ENCODE measurements around the gene C2CD4B. TPM values are rescaled to one million over a fixed set of nuclear protein-coding genes. Genes with fewer than 3 reads are reported as not detected.

The C2CD4B gene
- total and polyA plus RNA-seq, 2 of the 13 experiments (the other 11 are each of a cell fraction or from before 2014, with no cell fraction given) = not detected

GRCh38 chr15:62119874-62120273 lies 45.2 kb downstream of the C2CD4B start:
- Histone ChIP-seq H3K9ac (ENCODE audit: insufficient read depth, low read depth, low read length) (no peak overlapping the region), H3K36me3 (replicated peaks in 1 of 2; ENCODE audit: control insufficient read depth in 1 of 2, insufficient read depth in 2 of 2, low read length in 2 of 2) (no peaks in the 10 kb centered on the region), H3K4me1 (ENCODE audit: insufficient read depth, low read length) (peaks cover 30% of the 10 kb centered on the region), H3K79me2 (ENCODE audit: insufficient read depth, low read length) (no peaks in the 10 kb centered on the region), H2AFZ (ENCODE audit: low read length) (no peak overlapping the region), H3K4me3 (replicated peaks in 1 of 3; ENCODE audit: insufficient read depth in 1 of 3, low read depth in 2 of 3, low read length in 3 of 3) (no peak overlapping the region), H4K20me1 (ENCODE audit: insufficient read depth, low read length) (no peaks in the 10 kb centered on the region), H3K27me3 (ENCODE audit: control insufficient read depth in 1 of 2, insufficient read depth in 2 of 2, low read length in 2 of 2) (peaks cover 0 to 7% of the 10 kb centered on the region in 2 experiments; a peak in 2 of 5 replicates), H3K4me2 (ENCODE audit: low read depth, low read length) (no peak overlapping the region; the same call in 1 of the 2 replicates), H3K27ac (ENCODE audit: extremely low read length, insufficient read depth, low read length) (no peak overlapping the region), H3K9me3 (ENCODE audit: low read length) (no peaks in the 10 kb centered on the region)
- ATAC-seq (no peak), DNase-seq (ENCODE audit: low spot score) (no peak), FAIRE-seq (no peak)
- ChIA-PET POLR2A (no interaction called here), CTCF (ENCODE audit: low intra/inter-chr PET ratio, low total read pairs) (no interaction called here)
- in situ Hi-C loops (cut with HindIII; ENCODE audit: extremely low pct_ligation_motif_present, low pct_unique_long_range_greater_than_20kb) (no loop called here), intact Hi-C loops (cut with micrococcal nuclease; ENCODE audit: unreplicated experiment) (no loop called here)
- TF ChIP-seq RXRA (CRISPR knock-in tag; IDR thresholded peaks at IDR 0.05) = no peak
- TF ChIP-seq MXI1 (IDR thresholded peaks at IDR 0.05; ENCODE audit: borderline replicate concordance, low read depth, low read length) = no peak
- TF ChIP-seq ZBTB4 (CRISPR knock-in tag; IDR thresholded peaks at IDR 0.05; ENCODE audit: borderline replicate concordance) = no peak
- 73% methylated on average over 3 of the region's 3 CpGs for WGBS (ENCODE audit: low lambda C conversion rate)
- BruUV-seq (replicated peaks) = no TSS peak

- Histone ChIP-seq H3K27me3 (ENCODE audit: control insufficient read depth in 1 of 2, insufficient read depth in 2 of 2, low read length in 2 of 2) (peaks cover 0 to 7% of the 10 kb centered on the region in 2 experiments; a peak in 2 of 5 replicates), H4K20me1 (ENCODE audit: insufficient read depth, low read length) (no peaks in the 10 kb centered on the region), H3K4me1 (ENCODE audit: insufficient read depth, low read length) (peaks cover 24% of the 10 kb centered on the region), H3K27ac (ENCODE audit: extremely low read length, insufficient read depth, low read length) (no peak overlapping the region), H3K9me3 (ENCODE audit: low read length) (no peaks in the 10 kb centered on the region), H3K4me3 (replicated peaks in 1 of 3; ENCODE audit: insufficient read depth in 1 of 3, low read depth in 2 of 3, low read length in 3 of 3) (peak overlapping the region in 2 of 3 experiments; percentile 4 to 32; a peak in 1 of 6 replicates), H3K9ac (ENCODE audit: insufficient read depth, low read depth, low read length) (peak overlapping the region; percentile 37; the same call in 1 of the 2 replicates), H3K36me3 (replicated peaks in 1 of 2; ENCODE audit: control insufficient read depth in 1 of 2, insufficient read depth in 2 of 2, low read length in 2 of 2) (no peaks in the 10 kb centered on the region), H3K79me2 (ENCODE audit: insufficient read depth, low read length) (no peaks in the 10 kb centered on the region), H3K4me2 (ENCODE audit: low read depth, low read length) (peak overlapping the region; percentile 66), H2AFZ (ENCODE audit: low read length) (peak overlapping the region; percentile 79)
- POLR2A ChIA-PET = no interaction called here
- FAIRE-seq (no peak), DNase-seq (ENCODE audit: low spot score) (peak; percentile 51), ATAC-seq (peak; percentile 60; the same call in 2 of the 3 replicates)
- in situ Hi-C loops (cut with HindIII; ENCODE audit: extremely low pct_ligation_motif_present, low pct_unique_long_range_greater_than_20kb) = no loop called here
- no TSS peak for BruUV-seq (replicated peaks)
- intact Hi-C loops (cut with micrococcal nuclease; ENCODE audit: unreplicated experiment) = no loop called here
- CTCF ChIA-PET (ENCODE audit: low intra/inter-chr PET ratio, low total read pairs) = no interaction called here
- WGBS (ENCODE audit: low lambda C conversion rate) = 15% methylated on average over 7 of the region's 7 CpGs
- TF ChIP-seq PRMT3 (CRISPR knock-in tag; IDR thresholded peaks at IDR 0.05; ENCODE audit: borderline replicate concordance, low read depth) = no peak
- no peak for TF ChIP-seq SKIL (CRISPR knock-in tag; IDR thresholded peaks at IDR 0.05; ENCODE audit: borderline replicate concordance)
- no peak for TF ChIP-seq SMARCE1 (IDR thresholded peaks at IDR 0.05; ENCODE audit: borderline replicate concordance)
- TF ChIP-seq POLR2G (IDR thresholded peaks at IDR 0.05; ENCODE audit: low read depth, low read length) = no peak
These were observed 45.7 kb downstream of the C2CD4B start for GRCh38 chr15:62119227-62119864.
